ENCODE results near the gene TCP11L2. TPM values are rescaled to one million over a fixed set of nuclear protein-coding genes. Genes with fewer than 3 reads are reported as not detected.

Gene TCP11L2
- total and polyA plus RNA-seq, 2 of the 8 experiments (the other 6 are each of a cell fraction or from before 2014, with no cell fraction given) = 2.1 to 7.1 TPM

Small RNA genes lying within 50 kb of the gene (small RNA-seq; reads per million reads assigned to genes)
- gene RNU7-94P (ENCODE audit: insufficient read depth) = not detected

Other genes with a start within 250 kb of the TCP11L2 start
- gene NUAK1, start 163.8 kb upstream of the TCP11L2 start, total RNA-seq (2021; fragmentation: NEBNext Ultra II Directional; extraction: Animal tissue kit (Norgen Biotek cat#: 25700)) = 18.2 and 18.9 TPM in 2 replicates
- gene NUAK1, start 163.8 kb upstream of the TCP11L2 start, polyA plus RNA-seq (2011; rRNA removed) = 6.7 and 7.7 TPM in 2 replicates
- gene CKAP4, start 54.7 kb upstream of the TCP11L2 start, total RNA-seq (2021; fragmentation: NEBNext Ultra II Directional; extraction: Animal tissue kit (Norgen Biotek cat#: 25700)) = 79.0 and 80.7 TPM in 2 replicates
- 29.0 and 35.8 TPM in 2 replicates for gene CKAP4, start 54.7 kb upstream of the TCP11L2 start, polyA plus RNA-seq (2011; rRNA removed)
- 13.0 and 13.2 TPM in 2 replicates for gene POLR3B, start 55.0 kb downstream of the TCP11L2 start, total RNA-seq (2021; fragmentation: NEBNext Ultra II Directional; extraction: Animal tissue kit (Norgen Biotek cat#: 25700))
- 4.2 and 5.0 TPM in 2 replicates for gene POLR3B, start 55.0 kb downstream of the TCP11L2 start, polyA plus RNA-seq (2011; rRNA removed)